ENCODE data around the gene P4HTM.
"Not testable (repeated sequence)": the region's sequence is repeated elsewhere in the genome, so short reads cannot be mapped to it uniquely, and the experiment has no call there.

The P4HTM gene

DNA sequence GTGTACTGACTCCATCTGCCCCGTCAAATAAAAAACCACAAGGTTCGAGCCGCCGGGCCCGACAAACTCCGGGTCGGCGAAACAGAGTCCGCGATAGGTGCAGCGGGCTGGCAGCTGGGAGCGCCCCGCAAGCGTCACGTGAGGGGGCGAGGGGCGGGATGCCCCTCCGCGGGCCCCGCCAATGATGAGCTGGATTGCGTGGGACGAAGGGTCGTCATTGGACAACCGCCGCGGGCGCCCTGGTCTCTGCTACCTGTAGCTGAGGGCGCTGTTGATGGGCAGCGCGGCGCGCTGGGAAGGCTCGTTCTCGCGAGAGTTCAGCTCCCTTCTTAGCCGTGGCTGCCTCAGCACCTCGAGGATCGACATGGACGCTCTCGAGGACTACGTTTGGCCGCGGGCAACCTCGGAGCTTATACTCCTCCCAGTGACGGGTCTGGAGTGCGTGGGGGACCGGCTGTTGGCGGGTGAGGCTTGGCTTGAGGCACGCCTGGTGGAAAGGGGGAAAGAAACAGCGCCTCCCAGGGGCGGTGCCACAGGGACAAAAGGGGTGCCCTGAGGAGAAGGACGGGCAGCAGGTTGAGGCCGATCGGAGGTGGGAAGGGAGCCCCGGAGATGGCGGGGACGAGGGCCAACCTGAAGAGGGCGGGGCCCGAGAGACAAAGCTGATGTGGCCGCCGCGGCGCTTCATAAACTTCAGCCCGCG lies 17.2 kb downstream of the P4HTM start, which contains the start of gene WDR6:
Gene WDR6, plus strand, starts transcription at position 324 of the 703 bp plus-strand sequence. Its CDS starts 41 bp downstream, at position 365.
- in situ Hi-C loops (cut with HindIII; ENCODE audit: low sequenced_read_pairs) = no loop called here

DNA sequence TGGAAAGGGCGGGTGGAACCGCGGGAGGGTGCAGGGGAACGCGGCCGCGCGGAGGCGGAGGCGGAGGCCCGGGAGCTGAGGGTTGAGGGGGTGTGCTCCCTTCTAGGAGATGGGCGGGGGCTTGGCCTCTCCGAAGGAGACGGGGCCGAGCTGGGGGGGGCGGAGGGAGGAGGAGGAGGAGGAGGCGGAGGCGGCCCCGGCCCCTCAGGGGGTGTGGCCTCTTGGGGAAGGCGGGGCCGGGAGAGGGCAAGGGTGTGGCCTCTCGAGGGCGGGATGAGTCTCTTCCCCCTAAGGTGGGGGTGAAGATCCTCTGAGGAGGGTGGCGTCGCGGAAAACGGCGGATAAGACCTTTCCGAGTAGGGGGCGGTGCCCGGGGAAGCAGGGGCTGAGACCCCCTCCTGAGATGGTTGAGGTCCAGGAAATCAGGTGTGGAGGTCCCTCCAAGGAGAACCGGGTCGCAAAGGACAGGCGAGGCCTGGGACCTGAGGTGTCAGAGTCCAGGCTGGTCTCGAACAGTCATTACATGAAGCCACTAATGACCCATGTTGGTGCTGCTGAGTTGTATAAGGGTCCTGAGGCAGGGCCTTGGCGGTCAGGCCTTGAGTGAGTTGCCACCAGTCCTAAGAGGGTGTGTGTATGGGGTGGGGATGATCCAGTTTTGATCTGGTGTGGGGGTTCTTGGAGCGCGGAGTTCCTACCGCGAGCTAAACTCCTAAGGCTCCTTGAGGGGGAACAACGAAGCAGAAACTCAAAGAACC lies 17.9 kb downstream of the P4HTM start:
- in situ Hi-C loops (cut with HindIII; ENCODE audit: low sequenced_read_pairs) = no loop called here

DNA sequence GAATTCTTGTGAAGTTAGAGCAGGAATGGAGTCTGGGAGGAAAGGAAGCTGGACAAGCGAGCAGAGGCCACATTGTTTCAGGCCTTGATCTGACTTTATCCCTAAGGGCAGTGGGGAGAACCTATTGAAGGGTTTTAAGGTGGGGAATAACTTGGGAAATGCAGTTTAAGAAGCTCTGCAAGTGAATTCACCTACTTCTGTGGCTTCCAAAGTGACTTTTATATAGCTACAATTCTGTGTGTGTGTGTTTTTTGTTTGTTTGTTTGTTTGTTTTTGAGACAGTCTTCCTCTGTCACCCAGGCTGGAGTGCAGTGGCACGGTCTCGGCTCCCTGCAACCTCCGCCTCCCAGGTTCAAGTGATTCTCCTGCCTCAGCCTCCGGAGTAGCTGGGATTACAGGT lies 18.6 kb downstream of the P4HTM start:
- in situ Hi-C loops (cut with HindIII; ENCODE audit: low sequenced_read_pairs) = not testable (repeated sequence)

DNA sequence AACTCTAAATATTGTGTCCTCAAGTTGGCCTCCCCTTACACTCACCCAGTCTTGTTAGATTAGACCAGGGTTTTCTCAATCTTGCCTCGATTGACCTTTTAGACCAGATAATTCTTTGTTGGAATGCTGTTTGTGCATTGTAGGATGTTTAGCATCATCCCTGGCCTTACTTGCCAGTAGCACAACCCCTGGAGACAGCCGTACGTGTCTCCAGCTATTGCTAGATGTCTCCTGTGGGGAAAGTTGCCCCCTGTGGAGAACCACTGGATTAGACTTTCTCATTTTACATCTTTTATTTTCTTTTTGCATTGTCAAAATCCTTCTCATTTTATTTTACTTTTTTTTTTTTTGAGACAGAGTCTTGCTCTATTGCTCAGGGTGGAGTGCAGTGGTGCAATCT lies 19.4 kb downstream of the P4HTM start:
- in situ Hi-C loops (cut with HindIII; ENCODE audit: low sequenced_read_pairs) = no loop called here

DNA sequence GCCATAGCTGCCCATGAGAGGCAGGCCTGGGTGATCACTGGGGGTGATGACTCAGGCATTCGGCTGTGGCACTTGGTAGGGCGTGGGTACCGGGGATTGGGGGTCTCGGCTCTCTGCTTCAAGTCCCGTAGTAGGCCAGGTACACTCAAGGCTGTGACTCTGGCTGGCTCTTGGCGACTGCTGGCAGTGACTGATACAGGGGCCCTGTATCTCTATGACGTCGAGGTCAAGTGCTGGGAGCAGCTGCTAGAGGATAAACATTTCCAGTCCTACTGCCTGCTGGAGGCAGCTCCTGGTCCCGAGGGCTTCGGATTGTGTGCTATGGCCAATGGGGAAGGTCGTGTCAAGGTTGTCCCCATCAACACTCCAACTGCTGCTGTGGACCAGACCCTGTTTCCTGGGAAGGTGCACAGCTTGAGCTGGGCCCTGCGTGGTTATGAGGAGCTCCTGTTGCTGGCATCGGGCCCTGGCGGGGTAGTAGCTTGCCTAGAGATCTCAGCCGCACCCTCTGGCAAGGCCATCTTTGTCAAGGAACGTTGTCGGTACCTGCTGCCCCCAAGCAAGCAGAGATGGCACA lies 22.5 kb downstream of the P4HTM start:
- in situ Hi-C loops (cut with HindIII; ENCODE audit: low sequenced_read_pairs) = no loop called here

DNA sequence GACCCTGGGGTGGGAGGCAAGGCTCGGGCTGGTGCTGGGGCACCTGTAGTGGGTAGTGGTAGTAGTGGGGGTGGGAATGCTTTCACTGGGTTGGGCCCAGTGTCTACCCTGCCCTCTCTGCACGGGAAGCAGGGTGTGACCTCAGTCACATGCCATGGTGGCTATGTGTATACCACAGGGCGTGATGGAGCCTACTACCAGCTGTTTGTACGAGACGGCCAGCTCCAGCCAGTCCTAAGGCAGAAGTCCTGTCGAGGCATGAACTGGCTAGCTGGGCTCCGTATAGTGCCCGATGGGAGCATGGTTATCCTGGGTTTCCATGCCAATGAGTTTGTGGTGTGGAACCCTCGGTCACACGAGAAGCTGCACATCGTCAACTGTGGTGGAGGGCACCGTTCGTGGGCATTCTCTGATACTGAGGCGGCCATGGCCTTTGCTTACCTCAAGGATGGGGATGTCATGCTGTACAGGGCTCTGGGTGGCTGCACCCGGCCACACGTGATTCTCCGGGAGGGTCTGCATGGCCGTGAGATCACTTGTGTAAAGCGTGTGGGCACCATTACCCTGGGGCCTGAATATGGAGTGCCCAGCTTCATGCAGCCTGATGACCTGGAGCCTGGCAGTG lies 23.2 kb downstream of the P4HTM start:
- in situ Hi-C loops (cut with HindIII; ENCODE audit: low sequenced_read_pairs) = no loop called here

DNA sequence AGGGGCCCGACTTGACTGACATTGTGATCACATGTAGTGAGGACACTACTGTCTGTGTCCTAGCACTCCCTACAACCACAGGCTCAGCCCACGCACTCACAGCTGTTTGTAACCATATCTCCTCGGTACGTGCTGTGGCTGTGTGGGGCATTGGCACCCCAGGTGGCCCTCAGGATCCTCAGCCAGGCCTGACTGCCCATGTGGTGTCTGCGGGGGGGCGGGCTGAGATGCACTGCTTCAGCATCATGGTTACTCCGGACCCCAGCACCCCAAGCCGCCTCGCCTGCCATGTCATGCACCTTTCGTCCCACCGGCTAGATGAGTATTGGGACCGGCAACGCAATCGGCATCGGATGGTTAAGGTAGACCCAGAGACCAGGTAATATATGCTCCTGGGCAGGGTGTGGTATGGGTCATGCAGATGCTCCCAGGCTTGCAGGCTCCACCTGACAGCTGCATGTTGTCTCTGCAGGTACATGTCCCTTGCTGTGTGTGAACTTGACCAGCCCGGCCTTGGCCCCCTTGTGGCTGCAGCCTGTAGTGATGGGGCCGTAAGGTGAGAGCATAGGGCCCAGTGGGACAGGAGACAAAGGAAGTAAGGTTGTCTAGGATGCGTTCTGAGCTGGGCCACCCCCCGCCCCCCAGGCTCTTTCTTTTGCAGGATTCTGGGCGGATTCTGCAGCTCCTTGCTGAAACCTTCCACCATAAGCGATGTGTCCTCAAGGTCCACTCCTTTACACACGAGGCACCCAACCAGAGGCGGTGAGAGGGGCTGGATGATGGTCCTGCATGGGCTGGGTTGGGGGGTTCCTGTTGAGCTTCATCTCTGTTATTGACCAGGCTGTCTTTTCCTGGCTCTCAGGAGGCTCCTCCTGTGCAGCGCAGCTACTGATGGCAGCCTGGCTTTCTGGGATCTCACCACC lies 24.0 kb downstream of the P4HTM start:
- in situ Hi-C loops (cut with HindIII; ENCODE audit: low sequenced_read_pairs) = no loop called here

DNA sequence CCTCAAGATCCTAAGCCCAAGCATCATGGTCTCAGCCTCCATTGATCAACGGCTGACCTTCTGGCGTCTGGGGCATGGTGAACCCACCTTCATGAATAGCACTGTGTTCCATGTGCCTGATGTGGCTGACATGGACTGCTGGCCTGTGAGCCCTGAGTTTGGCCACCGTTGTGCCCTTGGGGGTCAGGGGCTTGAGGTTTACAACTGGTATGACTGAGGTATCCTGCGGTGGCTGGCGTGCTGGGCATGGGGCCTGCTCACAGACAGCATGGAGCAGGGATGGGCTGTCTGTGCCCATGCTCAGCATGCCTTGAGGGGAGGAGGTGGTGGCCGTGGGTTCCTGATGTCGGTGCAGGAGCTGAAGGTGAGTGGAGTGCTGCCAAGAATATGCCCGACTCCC lies 25.0 kb downstream of the P4HTM start:
- in situ Hi-C loops (cut with HindIII; ENCODE audit: low sequenced_read_pairs) = no loop called here

DNA sequence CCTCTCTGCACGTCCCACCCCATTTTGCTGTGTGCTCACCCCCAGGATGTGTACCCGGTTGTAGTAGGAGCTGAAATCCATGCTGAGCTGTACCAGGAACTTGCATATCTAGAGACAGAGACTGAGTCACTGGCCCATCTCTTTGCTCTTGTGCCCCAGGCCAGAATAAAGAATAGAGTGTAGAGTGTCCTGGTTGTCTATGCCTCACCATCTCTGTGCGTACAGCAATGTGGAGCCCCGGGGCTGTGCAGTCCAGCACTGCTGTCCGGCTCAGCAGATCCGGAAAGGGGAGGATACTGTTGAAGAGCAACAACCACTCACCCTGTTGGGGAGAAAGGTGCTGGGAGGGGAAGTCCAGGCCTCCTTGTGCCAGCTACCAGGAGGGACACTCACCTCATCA lies 25.7 kb downstream of the P4HTM start:
- in situ Hi-C loops (cut with HindIII; ENCODE audit: low sequenced_read_pairs) = no loop called here

DNA sequence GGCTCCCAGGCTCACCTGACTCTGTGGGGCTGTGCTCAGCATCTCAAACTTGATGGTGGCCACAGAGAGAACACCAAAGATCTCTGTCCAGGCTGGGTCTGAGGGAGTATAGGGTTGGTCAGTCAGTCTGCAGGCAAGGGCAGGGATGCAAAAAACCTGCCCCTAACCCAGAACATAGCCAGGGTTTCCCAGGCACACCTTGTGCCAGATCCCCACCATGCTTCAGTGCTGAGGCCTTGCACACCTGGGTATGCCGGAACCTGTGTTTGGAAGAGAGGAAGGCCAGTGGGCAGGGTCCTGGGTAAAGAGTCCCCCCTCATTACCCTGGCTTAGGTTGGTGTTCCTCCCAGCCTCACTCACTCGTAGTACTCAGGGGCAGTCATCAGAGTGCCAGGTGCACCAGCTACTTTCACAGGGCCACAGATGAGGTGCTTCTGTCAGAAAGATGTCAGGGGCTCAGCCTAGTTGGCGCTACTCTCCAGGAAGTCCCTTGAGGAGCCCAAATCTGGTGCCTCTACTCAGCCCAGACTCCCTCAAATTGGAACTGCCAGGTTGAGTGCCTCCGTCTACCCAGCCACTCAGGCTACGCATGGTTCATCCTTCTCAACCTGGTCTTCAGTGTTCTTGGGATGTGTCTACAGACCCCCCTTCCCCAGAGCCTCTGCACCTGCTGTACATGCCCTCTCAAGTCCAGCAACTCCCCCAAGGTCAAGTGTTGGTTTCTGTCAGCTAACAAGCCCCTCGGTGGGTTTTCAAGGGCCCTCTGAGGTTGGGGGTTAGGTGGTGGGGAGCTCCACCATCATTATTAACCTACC lies 26.6 kb downstream of the P4HTM start:
- in situ Hi-C loops (cut with HindIII; ENCODE audit: low sequenced_read_pairs) = no loop called here

DNA sequence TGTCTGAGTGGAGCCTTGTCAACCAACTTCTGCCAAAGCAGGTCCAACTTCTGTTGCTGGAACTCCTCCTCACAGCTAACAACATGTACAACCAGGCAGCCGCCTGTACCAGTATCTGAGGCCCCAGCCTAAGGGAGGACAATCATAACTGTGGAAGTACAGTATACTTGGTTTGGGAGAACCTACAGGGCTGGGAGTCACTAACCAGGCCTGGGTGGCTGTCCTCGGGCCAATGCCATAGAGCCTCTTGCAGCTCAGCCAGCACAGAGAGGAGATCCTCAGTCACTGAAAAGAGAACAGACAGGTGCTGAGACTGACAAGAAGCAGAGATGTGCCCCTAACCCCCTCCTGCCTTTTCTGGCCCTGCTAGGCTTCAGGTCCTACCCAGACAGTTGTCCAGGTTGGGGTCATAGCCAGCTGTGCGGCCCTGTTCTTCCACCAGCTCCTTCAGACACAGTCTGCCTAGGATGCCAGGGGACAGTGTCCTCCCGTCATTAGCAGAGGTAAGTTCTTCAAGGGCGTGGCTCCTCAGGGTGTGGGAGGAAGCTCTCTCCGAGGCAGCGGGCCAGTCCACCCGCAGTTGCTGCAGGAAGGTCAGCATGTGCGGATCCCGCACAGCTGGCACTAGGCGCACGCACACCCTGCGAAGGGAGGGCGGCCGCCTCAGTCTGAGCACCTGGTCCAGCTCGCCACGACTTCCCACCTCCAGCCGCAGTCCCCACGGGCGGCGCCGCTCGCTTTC lies 27.4 kb downstream of the P4HTM start:
- in situ Hi-C loops (cut with HindIII; ENCODE audit: low sequenced_read_pairs) = no loop called here

DNA sequence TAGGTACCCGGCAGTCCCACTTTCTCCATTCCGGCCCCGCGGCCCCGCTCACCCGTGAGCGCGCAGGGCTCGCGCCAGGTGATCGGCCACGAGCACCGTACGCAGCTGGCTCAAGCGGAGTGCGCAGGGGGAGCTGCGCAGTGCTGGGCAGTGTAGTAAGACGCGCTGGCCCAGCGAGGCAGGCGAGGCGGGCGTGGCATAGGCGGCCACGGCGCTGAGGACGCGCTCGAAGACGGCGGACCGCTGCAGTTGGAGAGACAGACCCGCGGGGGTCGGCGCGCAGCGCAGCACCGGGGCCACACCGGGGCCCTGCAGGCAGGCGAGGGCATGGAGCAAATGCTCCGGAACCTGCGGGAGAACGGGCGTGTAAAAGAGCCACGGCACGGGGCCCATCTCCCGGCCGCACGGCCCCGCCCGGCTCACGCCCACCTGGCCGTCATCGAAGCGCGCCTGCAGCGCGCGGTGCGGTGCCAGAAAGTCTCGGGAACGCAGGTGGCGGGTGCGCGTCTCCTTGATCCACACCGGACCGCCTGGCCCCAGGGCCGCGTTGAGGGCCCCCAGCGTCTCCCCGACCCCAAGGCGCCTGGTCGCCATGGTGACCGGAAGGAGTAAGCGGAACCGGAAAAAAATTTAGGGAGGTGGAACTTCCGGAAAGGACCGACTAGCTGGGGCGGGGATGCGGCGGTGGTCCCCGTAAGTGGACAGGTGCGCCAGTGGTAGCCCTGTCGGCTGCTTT lies 28.1 kb downstream of the P4HTM start, which contains the start of gene DALRD3:
Gene DALRD3, minus strand, starts transcription at position 610 of the 736 bp plus-strand sequence. Its CDS starts 16 bp downstream, at position 594.
- in situ Hi-C loops (cut with HindIII; ENCODE audit: low sequenced_read_pairs) = no loop called here

DNA sequence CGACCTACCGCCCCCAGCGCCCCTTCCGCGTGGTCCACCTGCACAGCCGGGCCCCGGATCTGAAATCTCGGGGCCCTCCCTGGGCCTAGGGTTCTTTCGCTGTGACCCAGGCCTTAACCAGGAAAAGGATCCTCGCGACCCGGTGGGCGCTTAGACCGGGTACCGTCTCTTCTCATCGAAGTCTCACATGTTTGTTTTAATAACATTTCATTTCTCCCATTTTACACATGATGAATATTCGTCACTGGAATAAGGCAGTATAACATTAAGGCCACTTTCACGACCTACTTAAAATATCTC lies 28.6 kb downstream of the P4HTM start:
- in situ Hi-C loops (cut with HindIII; ENCODE audit: low sequenced_read_pairs) = no loop called here

DNA sequence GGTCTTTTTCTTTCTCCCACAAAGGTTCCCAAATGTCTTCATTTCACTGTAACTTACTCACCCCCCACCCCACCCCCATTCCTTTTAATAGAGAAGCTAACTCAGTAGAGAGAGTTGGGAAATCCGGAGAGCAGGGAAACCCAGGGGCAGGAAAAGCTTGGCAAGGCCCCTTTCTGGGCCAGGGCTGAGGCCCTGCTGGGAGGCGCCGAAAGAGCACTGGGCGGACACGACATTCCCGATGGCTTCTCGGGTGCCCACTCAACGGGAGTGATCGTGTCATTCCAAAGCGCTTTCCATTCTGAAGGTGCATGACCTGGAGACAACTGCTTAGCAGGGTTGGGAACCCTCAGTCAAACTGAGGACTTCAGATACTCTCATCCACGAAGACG lies 29.9 kb downstream of the P4HTM start:
- in situ Hi-C loops (cut with HindIII; ENCODE audit: low sequenced_read_pairs) = no loop called here

DNA sequence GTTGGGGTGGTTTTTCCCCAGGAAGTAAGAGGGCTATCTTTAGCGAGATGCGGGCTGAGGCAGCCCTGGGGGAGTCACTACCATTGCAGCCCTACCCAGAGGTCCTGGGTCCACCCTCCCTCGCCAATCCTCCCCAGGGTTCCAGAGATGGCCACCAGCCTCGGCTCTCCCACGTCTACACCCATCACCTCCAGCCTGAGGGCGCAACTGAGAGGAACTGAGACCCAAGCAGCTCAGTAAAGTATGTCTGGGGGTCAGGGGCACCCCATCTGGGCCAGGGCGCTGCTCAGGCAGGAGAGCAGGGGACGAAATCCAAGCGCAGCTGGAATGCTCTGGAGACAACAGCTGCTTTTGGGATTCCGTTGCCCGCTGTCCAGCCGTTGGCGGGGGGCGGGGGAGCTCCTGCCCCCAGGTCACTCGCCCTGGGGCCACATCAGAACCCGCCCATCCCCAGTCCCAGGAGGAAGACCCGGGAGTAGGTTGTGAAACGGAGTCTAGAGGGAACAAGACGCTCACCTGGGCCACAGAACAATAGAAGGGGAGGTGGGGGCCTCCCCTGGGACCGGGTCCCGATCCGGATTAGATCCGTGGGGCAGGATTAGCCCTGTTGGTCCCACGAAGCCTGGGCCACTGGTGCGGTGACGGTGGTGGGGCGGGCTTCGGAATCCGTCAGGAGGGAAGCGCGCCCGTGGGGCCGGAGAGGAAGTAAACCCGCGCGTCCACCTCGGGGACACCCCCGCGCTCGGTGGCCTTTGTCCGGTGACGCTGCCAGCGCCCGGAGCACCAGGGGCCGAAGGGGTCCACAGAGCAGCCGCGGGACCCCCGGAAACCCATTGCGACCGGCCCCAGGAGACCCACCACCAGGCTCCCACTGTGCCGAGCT lies 30.5 kb downstream of the P4HTM start:
- in situ Hi-C loops (cut with HindIII; ENCODE audit: low sequenced_read_pairs) = no loop called here

DNA sequence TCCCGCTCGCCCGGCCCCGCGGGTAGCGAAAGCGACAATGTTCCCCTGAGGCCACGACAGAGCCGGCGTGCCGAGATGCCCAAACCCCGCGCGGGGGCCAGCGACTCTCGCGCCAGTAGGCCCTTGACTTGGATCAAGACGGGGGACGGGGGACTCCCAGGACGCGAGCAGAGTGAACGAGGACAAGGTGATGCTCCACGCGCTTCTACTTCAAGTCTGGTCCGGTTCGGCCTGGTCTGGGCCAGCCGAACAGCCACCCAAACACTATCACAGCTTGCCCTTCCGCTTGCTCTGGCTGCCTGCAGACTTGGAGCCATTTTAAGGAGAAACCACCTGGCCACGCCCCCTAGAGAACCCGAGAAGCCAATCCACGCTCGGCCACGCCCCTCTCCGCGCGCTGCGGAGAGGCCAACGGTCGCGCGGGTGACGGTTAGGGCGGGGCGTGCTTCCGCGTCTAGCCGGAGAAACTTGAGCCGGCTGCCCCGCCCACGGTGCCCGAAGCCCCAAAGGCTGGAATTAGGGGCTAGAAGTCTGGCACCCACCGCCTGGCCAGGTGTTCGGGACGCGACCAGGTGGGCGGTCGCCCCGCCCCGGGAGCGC lies 31.3 kb downstream of the P4HTM start:
- in situ Hi-C loops (cut with HindIII; ENCODE audit: low sequenced_read_pairs) = no loop called here
